NCI-H69 (cell line): ENCODE results near the gene MAPKAP1.

Source experiments
- DNase-seq: peaks from one replicate; lab custom pipeline; 2025; lab: John Stamatoyannopoulos, UW

Gene MAPKAP1

DNA sequence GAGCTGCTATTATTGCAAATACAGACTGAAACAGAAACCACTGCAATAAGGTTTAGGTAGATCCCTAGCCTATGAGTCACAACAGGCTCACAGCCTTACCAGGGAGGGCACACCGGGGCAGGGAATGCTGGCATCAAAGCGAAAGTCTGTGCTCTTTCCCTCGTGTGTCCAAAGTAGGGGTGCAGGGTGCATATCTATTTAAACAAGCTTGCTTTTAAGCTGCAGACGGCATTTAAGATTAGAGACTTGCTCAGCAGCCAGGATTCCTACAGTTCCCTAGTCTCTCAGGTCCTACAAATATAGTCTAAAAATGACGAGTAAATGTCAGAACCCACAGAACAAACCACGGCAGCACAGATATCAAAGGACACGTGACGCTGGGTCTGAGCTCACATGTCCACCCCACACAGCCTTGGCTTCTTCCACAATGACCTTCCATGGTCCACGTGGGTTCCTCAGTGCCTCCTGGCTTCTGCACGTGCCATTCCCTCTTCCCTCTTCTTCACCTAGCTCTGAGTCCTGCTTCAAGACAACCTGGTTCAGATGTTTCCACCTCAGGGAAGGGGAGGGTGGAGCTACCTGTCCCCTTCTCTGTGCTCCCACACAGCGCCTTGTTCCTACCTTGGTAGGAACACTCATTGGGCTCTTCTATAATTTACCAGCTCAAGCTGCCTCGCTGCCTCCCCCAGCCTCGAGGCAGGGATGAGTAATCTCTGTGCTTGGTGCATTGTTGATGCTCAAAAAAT, 193.2 kb downstream of the MAPKAP1 start:
- DNase-seq = no peak

GRCh38 chr9:125513303-125513667, 193.7 kb downstream of the MAPKAP1 start:
- DNase-seq = no peak

GRCh38 chr9:125511789-125512660, 195.0 kb downstream of the MAPKAP1 start:
- DNase-seq = no peak

DNA sequence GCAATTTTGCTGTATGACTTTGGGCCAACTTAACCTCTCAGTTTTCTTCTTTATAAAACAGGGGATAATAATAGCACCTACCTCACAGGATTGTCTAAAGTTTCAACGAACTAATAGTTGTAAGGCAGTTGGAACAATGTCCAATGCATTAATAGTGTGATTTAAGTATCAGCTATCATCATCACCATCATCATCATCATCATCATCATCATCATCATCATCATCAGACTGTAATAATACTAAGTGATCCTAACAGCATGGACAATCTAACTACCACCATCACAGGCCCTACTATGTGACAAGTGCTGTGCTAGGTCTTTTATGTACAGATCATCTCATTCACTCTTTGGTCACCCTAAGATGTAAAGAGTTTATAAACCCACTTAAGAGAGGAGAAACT, 196.0 kb downstream of the MAPKAP1 start:
- DNase-seq = no peak

- DNase-seq = peak; percentile 70
These were observed 197.5 kb downstream of the MAPKAP1 start for GRCh38 chr9:125509476-125509875.

DNA sequence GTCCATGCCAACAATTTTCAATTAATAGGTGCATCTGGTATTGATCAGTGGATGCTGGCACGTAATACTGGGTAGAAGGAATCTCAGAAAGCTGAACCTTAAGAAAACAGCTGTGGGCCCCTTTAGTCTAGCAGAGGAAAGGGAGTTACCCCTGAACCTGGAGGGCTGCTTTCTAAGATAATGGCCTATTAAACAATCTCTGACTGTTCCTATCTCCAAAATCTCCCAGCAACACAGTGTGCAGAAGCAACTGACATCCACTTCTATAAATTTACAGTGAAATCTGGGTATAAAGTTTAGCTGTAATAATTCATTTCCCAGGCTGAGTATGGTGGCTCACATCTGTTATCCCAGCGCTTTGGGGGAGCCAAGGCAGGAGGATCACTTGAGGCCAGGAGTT, 198.8 kb downstream of the MAPKAP1 start:
- no peak for DNase-seq

DNA sequence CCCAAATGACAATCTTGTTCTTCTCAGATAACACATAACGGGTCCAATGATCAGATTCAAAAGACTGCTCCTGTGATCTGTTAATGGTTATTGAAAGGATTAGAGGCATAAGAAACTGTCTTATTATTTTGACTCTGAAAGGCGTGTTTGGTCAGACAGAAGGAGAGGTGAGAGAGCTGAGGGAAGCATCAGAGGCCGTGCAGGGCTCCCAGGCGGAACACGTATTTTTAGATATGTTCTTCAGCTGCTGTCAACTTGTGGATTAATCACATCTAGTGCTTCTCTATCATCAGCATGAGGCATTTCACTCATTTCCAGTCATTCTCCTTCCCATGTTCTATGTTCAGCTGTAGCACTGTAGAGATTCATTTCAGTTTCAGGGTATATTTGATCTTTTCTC, 199.8 kb downstream of the MAPKAP1 start:
- no peak for DNase-seq

DNA sequence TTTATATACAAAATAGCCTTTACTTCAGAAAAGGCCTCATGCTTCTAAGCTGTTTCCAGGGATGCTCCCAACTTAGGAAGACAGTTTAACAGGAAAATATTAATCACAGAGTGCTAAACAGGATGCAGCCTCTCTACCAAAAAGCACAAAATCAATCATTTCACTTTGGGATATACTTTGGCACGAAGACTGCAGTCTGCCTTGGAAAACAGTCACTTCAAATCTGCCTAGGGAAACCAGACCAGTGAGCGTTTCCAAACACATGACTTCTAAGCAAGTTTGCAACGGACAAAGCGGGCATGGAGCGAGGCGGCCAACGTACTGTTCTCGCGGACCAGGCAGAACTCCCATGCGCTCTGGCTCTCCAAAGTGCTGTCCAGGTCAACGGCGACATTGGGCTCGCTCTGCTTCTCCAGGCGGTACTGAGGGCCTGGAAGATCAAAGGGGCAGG, 201.0 kb downstream of the MAPKAP1 start:
- DNase-seq = no peak

GRCh38 chr9:125504616-125505015, 202.4 kb downstream of the MAPKAP1 start:
- no peak for DNase-seq

DNA sequence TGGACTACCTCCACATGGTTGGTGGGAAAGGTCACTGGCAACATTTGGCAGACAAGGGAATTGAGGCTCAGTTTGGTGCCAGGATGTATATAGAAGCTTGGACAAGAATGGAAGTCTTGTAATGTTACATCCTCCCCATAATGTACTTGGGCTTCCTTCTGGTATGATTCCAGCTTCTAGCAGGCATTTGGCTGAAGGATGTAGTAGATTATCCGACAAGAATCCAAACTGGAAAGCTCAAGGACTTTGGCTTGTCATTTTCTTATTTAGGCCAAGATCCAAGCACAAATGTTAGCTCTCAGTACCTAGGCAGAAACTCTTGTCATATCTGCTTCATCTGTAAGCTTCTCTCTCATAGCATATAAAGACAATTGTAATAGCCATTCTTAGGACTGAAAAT, 209.1 kb downstream of the MAPKAP1 start:
- no peak for DNase-seq

DNA sequence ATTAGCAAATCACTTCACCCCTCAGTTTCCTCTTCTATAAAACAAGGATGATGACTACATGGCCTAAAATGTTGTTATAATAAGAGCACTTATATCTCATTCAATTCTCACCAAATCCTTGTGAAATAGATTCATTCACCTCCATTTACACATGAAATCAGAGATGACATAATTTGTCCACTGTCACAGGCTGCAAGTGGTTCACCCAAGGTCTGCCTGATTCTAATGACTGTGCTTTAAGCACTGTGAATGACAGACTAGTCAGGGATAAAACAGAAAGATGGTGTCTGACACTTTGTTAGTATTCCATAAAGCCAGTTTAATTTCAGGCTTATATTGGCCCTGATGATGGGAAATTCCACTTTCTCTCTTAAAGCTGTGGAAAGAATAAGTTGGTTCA, 209.5 kb downstream of the MAPKAP1 start:
- peak; percentile 19 for DNase-seq

DNA sequence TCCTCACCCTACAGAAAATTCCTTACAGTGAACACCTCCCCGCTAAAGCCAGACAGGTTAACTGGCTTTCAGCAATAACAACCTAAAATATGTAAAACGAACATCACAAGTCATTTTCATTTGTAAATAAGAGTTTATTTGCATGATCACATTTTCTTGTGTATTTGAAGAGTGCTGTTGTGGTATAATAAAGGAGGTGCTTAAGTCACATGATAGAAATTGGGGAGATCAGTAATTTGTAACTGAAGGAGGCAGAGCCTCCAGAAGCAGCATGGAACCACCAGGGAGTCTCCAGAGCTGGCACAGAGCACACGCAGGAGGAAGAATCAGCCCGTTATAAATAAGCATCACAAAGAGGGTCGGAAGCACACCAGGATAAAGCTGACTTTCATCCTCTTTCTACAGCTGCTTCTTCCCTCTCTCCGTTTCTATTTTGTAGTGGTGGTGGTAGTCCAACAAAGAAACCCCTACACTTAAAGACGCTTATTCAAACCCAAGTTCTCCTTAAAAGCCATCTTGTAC, 210.6 kb downstream of the MAPKAP1 start:
- no peak for DNase-seq

DNA sequence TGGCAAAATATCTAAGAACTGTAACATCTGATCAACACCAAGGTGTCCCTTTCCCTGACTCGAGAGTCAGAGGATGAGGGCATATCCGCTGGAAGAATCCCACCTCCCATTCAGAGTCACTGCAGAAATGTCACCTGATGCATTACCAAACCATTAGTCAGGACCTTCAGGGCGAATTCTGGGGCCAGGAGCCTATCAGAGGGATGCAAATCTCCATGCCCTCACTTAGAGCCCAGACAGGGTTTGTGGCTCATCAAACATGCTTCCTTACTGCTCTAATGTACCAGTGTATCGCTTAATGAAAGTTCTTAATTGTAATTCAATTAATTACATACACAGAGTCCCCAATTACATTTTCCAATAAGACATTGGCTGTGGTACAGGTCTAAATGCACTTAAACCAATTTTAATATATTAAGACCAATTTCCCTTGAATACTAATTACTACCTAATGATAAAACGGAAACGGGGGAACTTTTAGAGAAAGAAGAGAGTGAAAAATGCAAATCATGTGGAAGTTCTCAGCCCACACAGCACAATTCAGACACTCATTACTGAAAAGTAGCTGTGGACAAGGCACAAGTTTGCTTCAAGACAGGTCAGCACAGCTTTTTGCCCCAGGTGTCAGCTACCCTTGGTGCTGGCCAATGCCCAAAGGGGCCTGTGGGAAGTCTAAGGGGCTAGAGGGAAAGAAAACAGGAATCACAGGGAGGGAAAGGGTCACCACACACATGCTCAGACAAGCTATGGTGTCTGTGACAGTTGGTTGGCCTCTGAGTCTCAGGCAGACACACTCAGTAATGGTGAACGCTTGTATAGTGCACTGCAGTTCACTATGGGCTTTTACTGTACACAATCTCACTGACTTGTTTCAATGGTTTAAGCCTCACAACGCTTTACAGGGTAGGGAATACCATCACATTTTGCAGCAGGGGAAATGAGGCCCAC, 211.6 kb downstream of the MAPKAP1 start:
- DNase-seq = peak; percentile 14

DNA sequence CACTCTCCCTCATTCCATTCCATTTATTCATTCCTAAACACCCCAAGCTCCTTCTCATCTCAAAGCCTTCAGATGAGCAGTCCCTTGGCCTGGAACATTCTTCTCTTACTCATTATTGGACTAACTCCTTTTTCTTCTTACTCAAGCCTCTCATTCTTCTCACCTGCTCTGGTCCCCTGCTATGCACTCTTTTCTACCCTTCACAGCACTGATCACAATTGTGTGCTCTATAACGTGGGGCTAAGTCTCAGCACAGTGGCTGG, 212.4 kb downstream of the MAPKAP1 start:
- DNase-seq = no peak

GRCh38 chr9:125493881-125494652, 212.9 kb downstream of the MAPKAP1 start:
- DNase-seq = no peak

DNA sequence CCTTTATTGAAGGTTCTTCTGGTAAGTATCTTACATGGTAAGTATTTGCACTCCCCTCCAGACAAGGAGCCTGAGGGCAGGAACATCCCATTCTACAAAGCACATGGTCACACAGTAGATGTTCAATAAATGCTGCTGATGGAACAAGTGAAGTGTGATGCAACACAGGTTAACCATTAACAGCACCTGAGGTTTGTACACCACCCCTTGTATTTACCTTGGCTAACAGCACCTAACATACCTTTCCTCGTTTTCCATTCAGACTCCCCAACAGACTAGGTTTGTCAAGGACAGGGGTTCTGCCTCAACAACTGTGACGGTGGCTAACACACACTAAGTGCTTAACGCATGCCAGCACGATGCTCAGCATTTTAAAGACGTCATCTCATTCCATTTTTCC, 213.6 kb downstream of the MAPKAP1 start:
- no peak for DNase-seq

- peak; percentile 20 for DNase-seq
These were observed 214.3 kb downstream of the MAPKAP1 start for GRCh38 chr9:125492719-125493118.

DNA sequence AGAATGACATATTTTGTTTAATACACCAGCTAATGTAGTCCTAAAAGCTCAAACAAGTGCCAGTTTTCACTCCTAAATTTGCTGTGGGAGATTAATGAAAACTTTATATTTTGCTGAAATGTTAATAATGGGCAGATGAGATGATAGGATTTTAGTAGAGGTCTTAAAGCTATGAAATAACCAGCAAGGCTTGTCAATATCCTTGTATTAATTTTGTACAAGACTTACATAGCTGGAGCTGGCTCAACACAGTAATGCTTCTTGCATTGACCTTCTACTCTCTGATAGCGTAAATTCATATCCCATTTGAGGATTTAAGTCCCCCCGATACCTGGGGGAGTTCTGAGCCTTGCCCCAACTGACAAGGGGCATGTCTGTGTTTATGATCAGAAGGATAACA, 219.2 kb downstream of the MAPKAP1 start:
- DNase-seq = peak; percentile 37

GRCh38 chr9:125486576-125486975, 220.4 kb downstream of the MAPKAP1 start:
- no peak for DNase-seq

- peak; percentile 46 for DNase-seq
These were observed 220.9 kb downstream of the MAPKAP1 start for GRCh38 chr9:125486152-125486508.

DNA sequence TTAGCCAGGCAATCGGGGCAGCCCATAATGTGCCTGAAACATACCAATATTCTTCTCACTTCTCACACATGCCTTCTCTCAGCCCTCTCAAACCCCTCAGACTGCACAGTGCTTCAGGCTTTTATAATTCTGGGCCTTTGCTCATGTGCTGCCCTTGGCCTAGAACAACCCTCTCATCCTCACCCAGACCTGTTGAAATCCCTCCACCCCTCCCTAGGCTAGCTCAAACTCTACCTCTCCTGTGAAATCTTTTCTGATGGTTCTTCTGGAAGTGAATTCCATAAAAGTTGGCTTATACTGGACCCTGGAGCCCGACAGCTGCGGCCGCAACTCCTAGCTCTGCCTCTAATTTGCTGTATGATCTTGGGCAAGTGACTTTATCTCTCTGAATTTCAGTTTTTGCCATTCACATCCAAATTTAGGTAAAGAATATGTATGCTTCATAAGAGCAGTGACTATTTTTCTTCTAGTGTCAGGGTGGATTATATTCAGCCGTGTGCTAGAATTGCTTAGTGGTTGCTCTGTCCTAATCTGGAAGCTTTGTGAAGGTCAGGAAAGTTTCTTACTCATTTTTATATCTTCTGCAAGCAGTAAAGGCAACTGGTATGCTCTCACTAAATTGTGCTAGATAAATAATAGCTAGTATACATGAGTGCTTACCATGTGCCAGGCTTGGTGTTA, 221.4 kb downstream of the MAPKAP1 start:
- no peak for DNase-seq
